BE2C (cell line): ENCODE measurements around the gene HRC.

ENCODE experiments used
- DNase-seq: peaks from one replicate; pipeline ENCODE4 v3.0.0-alpha.2; 2020
- H3K27me3 ChIP-seq: fragments of 250-450 bp; sonication (Bioruptor Pico); 2 replicates; pipeline ENCODE4 v1.5.1; 2020; ENCODE audit warnings: mild to moderate bottlenecking
- H3K36me3 ChIP-seq: fragments of 250-450 bp; sonication (Bioruptor Pico); 2 replicates; pipeline ENCODE4 v1.5.1; 2020; ENCODE audit warnings: mild to moderate bottlenecking
- H3K4me1 ChIP-seq: fragments of 250-450 bp; sonication (Bioruptor Pico); 2 replicates; pipeline ENCODE4 v1.5.1; 2020
- H3K4me3 ChIP-seq: 2 replicates; pipeline ENCODE4 v1.5.1; 2011; ENCODE audit warnings: low read depth, low read length
- H3K9me3 ChIP-seq: fragments of 250-450 bp; sonication (Bioruptor Pico); 2 replicates; pipeline ENCODE4 v1.5.1; 2020
- CTCF ChIP-seq: IDR thresholded peaks from 2 replicates; pipeline ENCODE4 v1.5.1; 2012; ENCODE audit warnings: mild to moderate bottlenecking, low read depth, low read length

HRC gene

GRCh38 chr19:49111218-49111998, 43.8 kb downstream of the HRC start:
- H3K4me3 ChIP-seq, result no peak overlapping the region
- no peaks in the 10 kb centered on the region for H3K9me3 ChIP-seq
- H3K4me1 ChIP-seq, result peaks cover 6% of the 10 kb centered on the region
- DNase-seq, result no peak
- H3K27me3 ChIP-seq, result no peaks in the 10 kb centered on the region
- TF ChIP-seq CTCF, result no peak
- H3K36me3 ChIP-seq, result peaks cover 39% of the 10 kb centered on the region

GRCh38 chr19:49110567-49110966, 44.6 kb downstream of the HRC start:
- Histone ChIP-seq H3K27me3 (no peaks in the 10 kb centered on the region), H3K4me1 (peaks cover 12% of the 10 kb centered on the region), H3K4me3 (no peak overlapping the region), H3K9me3 (no peaks in the 10 kb centered on the region), H3K36me3 (peaks cover 48% of the 10 kb centered on the region)
- no peak for TF ChIP-seq CTCF
- no peak for DNase-seq

GRCh38 chr19:49109569-49110233, 45.5 kb downstream of the HRC start:
- Histone ChIP-seq H3K27me3 (no peaks in the 10 kb centered on the region), H3K4me1 (peaks cover 15% of the 10 kb centered on the region), H3K9me3 (no peaks in the 10 kb centered on the region), H3K36me3 (peaks cover 56% of the 10 kb centered on the region), H3K4me3 (no peak overlapping the region)
- DNase-seq, result no peak
- TF ChIP-seq CTCF, result no peak

- DNase-seq, result no peak
- Histone ChIP-seq H3K9me3 (no peaks in the 10 kb centered on the region), H3K36me3 (peaks cover 63% of the 10 kb centered on the region), H3K4me1 (peaks cover 17% of the 10 kb centered on the region), H3K27me3 (no peaks in the 10 kb centered on the region), H3K4me3 (no peak overlapping the region)
- TF ChIP-seq CTCF, result no peak
These were observed 46.1 kb downstream of the HRC start for GRCh38 chr19:49109051-49109450.

GRCh38 chr19:49107625-49108459, 47.4 kb downstream of the HRC start:
- peaks cover 75% of the 10 kb centered on the region for H3K36me3 ChIP-seq
- no peaks in the 10 kb centered on the region for H3K27me3 ChIP-seq
- H3K4me1 ChIP-seq, result peaks cover 20% of the 10 kb centered on the region
- H3K4me3 ChIP-seq, result no peak overlapping the region
- no peak for DNase-seq
- no peak for TF ChIP-seq CTCF
- no peaks in the 10 kb centered on the region for H3K9me3 ChIP-seq
